ENCODE data around the gene RGS6. TPM values are rescaled to one million over a fixed set of nuclear protein-coding genes. Genes with fewer than 3 reads are reported as not detected.

The RGS6 gene
- total RNA-seq, 2 donors from 2014 or later, result 3.2 TPM; not detected in 1

DNA sequence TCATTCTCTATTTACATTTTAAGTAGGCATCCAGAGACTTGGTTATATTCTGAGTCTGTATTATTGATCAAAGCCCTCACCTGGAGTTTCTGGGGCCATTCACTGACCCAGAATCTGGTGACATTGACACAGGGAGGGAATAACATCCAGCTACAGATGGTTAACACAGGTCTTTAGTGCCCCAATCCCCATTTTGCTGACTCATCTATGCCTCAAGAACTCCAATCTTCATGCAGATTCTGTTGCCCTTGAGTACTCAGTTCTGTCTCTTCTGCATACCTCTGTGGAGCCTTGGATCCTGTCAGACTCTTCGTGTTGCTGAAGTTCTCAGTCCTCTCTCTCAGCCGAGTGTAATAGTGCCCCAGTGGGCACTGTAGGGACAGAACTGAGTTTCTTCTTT, 208.9 kb downstream of the RGS6 start:
- H3K27me3 ChIP-seq (replicated peaks; ENCODE audit: insufficient read depth), result no peaks in the 10 kb centered on the region
- TF ChIP-seq POLR2A (IDR thresholded peaks at IDR 0.05), result no peak
- TF ChIP-seq, protein P1, sequence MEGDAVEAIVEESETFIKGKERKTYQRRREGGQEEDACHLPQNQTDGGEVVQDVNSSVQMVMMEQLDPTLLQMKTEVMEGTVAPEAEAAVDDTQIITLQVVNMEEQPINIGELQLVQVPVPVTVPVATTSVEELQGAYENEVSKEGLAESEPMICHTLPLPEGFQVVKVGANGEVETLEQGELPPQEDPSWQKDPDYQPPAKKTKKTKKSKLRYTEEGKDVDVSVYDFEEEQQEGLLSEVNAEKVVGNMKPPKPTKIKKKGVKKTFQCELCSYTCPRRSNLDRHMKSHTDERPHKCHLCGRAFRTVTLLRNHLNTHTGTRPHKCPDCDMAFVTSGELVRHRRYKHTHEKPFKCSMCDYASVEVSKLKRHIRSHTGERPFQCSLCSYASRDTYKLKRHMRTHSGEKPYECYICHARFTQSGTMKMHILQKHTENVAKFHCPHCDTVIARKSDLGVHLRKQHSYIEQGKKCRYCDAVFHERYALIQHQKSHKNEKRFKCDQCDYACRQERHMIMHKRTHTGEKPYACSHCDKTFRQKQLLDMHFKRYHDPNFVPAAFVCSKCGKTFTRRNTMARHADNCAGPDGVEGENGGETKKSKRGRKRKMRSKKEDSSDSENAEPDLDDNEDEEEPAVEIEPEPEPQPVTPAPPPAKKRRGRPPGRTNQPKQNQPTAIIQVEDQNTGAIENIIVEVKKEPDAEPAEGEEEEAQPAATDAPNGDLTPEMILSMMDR (IDR thresholded peaks at IDR 0.05), result no peak
- TF ChIP-seq POLR2AphosphoS5 (IDR thresholded peaks at IDR 0.05), result no peak
- H3K4me1 ChIP-seq (replicated peaks), result no peaks in the 10 kb centered on the region
- intact Hi-C loops (cut with DNase I), result no loop called here
- H3K9me3 ChIP-seq, result no peaks in the 10 kb centered on the region
- H3K36me3 ChIP-seq, result no peaks in the 10 kb centered on the region
- no peak overlapping the region for H3K27ac ChIP-seq
- WGBS, result 85% methylated on average over 2 of the region's 2 CpGs
- DNase-seq (ENCODE audit: low spot score), result no peak
- no peak overlapping the region for H3K4me3 ChIP-seq

DNA sequence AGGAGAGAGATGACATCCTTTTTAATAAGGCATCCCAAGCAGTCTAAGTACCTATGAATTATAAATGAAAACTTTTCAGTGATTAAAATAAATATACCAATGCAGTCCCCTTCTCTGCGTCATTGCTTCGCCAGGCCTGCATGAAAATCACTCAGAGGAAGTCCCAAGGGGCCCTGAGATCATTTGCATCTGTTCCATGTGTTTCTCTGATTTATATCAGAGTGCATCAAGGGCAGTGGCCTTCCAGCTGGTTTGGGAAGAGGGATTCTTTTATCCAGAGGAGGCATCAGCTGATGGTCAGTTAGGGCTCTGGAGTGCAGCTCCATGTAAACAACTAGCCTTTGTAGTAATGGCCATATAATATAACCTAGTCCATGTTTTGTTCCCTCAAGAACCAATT, 210.1 kb downstream of the RGS6 start:
- Histone ChIP-seq H3K4me1 (replicated peaks) (no peaks in the 10 kb centered on the region), H3K27ac (no peak overlapping the region), H3K9me3 (no peaks in the 10 kb centered on the region), H3K27me3 (replicated peaks; ENCODE audit: insufficient read depth) (no peaks in the 10 kb centered on the region), H3K4me3 (no peak overlapping the region), H3K36me3 (no peaks in the 10 kb centered on the region)
- WGBS, result 83% methylated on average over 2 of the region's 2 CpGs
- TF ChIP-seq POLR2A (IDR thresholded peaks at IDR 0.05), result no peak
- no peak for TF ChIP-seq POLR2AphosphoS5 (IDR thresholded peaks at IDR 0.05)
- TF ChIP-seq, protein P1 (IDR thresholded peaks at IDR 0.05), result no peak
- intact Hi-C loops (cut with DNase I), result no loop called here
- no peak for DNase-seq (ENCODE audit: low spot score)

DNA sequence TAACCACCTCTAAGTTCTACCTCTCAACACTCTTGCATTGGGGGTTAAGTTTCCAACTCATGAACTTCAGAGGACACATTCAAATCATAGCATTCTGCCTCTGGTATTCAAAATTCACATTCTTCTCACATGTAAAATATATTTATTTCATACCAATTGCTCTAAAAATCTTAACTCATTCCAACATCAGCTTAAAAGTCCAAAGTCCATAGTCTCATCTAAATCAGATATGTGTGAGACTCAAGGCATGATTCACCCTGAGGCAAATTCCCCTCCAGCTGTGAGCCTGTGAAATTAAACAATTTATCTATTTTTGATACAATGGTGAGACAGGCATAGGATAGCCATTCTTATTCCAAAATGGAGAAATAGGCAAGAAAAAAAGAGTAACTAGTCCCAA, 214.0 kb downstream of the RGS6 start:
- intact Hi-C loops (cut with DNase I), result no loop called here
- Histone ChIP-seq H3K27me3 (replicated peaks; ENCODE audit: insufficient read depth) (no peaks in the 10 kb centered on the region), H3K27ac (no peak overlapping the region), H3K9me3 (no peaks in the 10 kb centered on the region), H3K4me1 (replicated peaks) (no peaks in the 10 kb centered on the region), H3K4me3 (no peak overlapping the region), H3K36me3 (no peaks in the 10 kb centered on the region)
- no peak for TF ChIP-seq POLR2A (IDR thresholded peaks at IDR 0.05)
- TF ChIP-seq, protein P1 (IDR thresholded peaks at IDR 0.05), result no peak
- TF ChIP-seq POLR2AphosphoS5 (IDR thresholded peaks at IDR 0.05), result no peak
- DNase-seq (ENCODE audit: low spot score), result no peak

DNA sequence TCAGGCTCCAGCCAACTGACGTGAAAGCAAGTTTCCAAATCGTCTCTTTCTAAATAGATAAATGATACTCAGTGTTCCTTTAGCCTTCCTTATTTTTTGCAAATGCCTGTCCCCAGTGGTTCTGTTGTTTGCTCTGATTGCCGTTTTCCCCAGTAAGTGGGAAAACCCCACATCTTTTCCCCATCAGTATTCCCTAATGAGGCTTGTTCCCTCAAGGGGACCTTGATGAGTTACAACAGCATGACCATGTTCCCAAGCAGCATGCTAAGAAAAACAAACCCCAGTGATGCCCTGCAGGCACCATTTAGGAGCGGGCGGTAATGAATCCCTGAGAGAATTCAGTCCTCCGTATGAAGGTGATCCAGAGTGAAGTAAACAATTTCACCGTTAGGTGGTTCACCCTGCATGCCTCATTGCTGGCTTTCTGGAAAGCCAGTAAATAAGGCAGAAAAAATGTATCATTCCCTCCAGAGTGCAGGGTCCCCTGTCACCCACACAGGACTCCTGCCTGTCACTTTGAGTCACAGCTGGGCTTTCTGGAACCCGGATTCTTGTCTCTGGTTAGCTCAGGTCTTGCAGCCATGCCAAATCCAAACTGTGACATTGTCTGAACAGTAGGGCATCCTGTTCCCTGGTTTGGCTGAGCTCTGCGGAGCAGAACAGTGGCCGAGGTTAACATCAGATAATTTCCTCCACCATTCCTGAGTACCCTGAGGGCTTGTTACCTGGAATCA, 222.6 kb downstream of the RGS6 start:
- no peaks in the 10 kb centered on the region for H3K4me1 ChIP-seq (replicated peaks)
- 87% methylated on average over 10 of the region's 10 CpGs for WGBS

More for the DNA sequence above, 222.6 kb downstream of the RGS6 start:
- no peaks in the 10 kb centered on the region for H3K9me3 ChIP-seq
- H3K36me3 ChIP-seq, result no peaks in the 10 kb centered on the region
- H3K27ac ChIP-seq, result no peak overlapping the region
- intact Hi-C loops (cut with DNase I), result no loop called here
- no peak overlapping the region for H3K4me3 ChIP-seq
- H3K27me3 ChIP-seq (replicated peaks; ENCODE audit: insufficient read depth), result no peaks in the 10 kb centered on the region
- TF ChIP-seq POLR2AphosphoS5 (IDR thresholded peaks at IDR 0.05) (no peak), POLR2A (IDR thresholded peaks at IDR 0.05) (no peak)
- TF ChIP-seq, protein P1 (IDR thresholded peaks at IDR 0.05), result no peak
- no peak for DNase-seq (ENCODE audit: low spot score)
